HG03460 (cell line): Measurements from ENCODE around the gene ELP4.

ENCODE experiments used
- ATAC-seq: cut with Tn5 transposase; IDR thresholded peaks from one replicate; pipeline ENCODE4 v1.9.1; 2021; ENCODE audit not compliant: unreplicated experiment

ELP4 gene

DNA sequence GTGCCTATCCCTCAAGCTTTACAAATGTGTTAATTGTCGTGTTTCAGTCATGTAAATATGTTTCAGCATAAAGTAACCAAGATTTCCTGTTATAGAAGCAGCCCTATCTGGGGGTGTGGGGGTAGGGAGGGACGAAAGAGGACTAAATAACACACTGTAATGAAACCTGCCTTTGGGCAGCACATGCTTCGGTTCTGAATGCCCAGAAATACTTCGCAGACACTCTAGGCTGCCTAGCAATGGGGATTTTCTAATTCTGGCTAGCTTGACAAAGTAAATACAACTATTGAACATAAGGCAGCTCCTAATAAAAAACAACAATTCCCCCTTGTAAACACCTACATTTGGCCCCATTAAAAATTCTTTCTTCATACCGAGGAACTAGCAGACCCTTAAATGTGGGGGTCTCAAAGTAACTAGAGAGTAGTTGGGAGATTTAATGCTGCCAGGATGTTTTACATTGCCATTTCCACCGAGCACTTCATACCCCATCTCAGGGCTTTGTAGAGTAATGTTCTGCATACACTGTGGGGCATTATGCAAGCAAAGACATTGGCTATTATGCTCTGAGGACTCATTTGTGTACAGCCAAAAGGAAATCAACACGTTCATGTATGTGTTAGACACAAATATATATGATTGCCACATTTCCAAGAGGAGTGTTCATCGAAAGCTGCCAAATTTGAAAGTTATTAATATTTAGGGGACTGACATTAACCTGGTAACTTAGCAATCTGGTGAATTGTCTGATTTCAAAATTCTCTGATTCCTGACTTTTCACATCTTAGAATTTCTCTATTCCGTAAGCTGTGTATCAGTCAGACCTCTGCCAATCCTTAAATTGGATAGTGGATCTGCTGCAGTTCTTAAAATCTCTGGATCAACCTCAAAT, 259.4 kb downstream of the ELP4 start:
- no peak for ATAC-seq

DNA sequence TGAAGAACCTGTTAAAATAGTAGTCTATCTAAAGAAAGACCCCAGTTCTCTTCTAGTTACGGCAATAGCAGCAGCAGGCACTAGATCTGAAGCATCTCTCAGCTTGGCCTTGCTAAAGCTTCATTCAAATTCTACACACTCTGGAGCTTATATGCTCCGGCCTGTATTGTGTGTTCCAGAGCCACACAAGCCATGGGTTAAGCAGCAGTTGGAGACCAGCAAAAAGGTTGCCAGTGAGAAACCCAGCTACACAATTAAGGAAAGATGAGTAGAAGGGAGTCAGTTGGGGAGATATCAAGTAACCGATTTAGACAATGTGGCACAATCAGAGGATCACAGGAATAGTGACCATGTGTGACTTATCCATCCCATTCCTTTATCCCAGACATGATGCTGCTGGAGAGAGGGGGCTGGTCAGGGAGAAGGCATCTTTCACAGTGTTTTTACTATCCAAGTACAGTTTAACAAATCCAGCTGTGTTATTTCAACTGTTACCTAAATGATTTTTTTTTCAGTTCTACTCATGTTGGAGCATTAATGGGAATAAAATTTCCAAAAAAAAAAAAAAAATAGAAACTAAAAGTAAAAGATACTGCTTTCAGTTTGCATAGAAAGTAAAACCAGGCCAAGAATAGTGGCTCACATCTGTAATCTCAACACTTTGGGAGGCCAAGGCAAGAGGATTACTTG, 260.6 kb downstream of the ELP4 start:
- no peak for ATAC-seq

DNA sequence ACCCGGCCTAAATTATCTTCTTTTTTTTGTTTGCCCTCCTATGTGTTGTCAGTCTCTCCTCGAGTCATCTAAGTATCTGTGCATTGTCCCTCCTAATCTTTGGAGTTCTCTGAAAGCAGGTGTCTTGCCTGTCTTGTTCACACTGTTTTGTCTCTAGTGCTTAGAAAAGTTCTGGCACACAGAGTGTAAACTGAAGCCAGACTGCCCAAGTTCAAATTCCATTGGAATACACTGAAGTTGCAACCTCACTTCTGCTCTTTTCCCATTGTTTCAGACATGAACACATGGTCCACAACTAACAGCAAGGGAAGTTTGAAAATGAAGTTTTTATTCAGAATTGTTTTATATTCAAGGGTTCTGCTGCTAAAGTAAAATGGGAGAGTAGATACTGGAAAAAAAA, 262.8 kb downstream of the ELP4 start:
- no peak for ATAC-seq

DNA sequence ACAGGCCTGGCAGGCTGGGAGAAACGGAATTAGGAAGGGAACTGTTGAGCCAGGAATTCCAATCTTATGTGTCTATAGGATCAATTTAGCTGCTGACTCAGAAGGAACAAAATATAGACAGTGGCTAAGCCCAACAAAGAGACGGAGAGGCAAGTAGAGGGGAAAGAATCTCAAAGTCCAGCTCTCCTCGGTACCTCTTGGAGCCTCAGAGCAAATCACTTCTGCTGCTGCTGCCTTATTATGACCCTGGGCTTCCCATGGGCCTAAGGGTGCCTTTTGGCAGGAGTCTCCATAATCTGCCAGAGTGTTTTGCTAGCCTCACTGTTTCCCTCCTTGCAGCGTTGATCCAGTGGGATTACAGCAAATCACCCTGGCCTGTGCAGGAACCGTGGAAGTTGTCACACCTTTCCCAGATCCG, 269.8 kb downstream of the ELP4 start:
- ATAC-seq: no peak

DNA sequence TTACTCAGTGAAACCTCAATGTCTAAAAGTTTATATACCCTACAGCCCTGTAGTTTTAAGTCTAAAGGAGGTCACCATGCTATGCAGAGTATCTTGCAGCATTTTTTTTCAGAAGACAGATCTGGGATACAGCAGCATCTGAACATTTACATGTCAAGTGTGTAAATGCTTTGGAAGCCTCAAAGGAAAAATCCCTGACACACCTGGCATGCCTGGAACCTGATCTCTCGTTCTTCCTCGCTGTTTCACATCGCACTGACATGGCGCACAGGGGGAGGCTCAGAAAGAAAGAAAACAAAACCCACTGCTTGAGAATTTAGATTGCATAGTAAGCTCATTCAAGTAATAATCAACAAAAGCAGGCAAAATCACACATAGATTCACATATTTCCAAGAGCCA, 270.5 kb downstream of the ELP4 start:
- ATAC-seq: no peak

DNA sequence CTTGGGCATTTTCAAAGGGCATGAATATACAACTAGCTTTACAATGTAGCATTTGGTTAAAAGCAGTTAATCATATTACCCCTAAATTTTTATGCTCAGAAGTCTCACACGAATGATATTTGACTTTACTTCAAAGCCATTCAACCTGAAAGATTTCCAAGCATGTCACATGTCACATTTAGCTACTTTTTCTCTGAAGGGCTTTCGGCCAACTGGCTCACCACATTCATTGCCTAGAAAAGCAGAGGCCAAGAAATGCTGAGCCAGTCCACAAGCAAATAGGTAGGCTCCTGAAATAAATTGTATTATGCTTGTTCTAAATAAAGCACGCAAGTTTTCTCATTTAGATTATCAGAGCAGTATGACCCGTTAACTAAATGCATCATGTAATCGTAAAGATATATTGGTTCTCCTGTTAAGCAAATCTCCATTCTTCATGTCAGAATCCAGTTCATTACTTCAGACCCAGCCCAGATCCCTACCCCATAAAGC, 271.0 kb downstream of the ELP4 start:
- ATAC-seq: no peak

DNA sequence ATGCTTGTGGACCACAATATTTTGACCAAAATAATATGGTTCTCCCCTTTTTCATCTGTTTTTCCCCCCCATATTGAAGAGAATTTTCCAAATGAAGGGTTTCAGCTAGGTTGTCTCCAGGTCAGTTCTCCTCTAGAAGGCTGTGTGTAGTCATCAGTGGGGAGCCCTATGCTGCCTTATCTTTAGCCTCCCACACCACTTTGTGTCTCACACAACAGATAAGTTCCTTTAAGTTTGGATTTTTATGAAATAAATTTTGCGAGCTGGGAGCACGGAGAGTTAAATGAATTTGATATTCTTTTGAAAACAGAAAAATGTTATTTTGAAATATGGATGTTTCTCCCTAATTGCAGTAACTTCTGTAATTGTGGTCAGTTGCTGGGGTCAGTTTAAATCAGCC, 272.7 kb downstream of the ELP4 start:
- ATAC-seq: no peak

DNA sequence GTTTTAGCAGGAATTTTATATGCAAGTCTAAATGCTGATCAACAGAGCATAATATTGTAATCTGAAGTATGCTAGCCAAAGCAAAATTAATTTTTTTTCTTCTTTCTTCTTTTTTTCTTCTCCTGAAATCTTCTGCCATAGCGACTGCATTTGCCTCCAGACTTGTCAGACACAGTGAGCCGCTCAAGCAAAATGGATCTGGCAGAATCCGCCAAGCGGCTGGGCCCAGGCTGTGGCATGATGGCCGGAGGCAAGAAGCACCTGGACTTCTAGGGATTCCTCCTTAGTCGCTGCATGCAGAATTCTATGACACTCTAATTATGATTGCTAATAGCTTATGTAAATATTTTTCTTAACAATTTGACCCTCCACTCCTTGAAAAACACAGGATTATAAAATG, 273.7 kb downstream of the ELP4 start:
- ATAC-seq: no peak

DNA sequence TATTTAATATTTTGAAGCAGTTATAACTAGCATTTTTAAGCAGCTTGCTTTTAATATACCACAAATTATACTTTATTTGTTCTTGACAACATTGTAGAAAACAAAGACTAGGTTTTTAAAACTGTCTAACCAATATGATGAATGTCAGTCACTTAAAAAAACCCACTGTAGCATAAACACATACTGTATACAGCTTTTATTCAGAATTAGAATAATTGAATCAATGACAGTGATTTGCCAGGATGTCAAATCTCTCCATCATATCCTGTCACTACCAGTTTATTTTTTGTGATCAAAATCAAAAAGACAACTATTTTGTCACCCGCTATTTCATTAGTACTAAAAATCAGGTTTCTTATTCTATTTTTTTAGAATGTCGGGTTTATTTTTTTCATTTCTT, 275.0 kb downstream of the ELP4 start:
- no peak for ATAC-seq

DNA sequence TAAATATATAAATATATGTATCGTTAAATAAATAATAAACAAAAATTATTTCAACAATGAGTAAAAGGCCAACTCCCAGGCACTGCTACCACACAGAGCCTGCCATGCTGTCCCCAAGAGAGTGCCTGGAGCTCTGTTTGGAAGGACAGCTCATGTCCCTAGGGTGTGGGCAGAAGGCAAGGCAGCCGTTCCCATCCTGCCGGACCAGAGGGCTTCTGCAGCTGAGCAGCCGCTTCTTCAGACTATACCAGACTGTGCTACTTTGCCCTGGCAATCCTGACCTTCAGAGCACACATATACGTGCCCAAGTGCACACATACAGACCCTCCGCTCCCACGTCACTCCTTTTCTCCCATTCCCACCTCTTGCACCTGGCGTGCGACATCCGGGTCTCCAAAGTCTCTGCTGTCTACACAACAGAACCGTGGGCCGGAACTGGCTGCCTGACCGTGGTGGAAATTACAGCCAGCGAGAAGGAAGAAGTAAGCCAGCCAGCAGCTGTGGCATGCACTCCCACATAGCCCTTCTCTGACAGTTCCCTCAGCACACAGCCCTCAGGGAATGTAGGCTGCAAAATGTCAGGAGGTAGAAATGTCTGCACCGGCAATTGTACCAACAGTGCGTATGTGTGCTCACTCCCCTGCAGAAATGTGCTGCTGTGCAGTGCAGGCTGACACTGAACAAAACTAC, 277.6 kb downstream of the ELP4 start:
- ATAC-seq: no peak

DNA sequence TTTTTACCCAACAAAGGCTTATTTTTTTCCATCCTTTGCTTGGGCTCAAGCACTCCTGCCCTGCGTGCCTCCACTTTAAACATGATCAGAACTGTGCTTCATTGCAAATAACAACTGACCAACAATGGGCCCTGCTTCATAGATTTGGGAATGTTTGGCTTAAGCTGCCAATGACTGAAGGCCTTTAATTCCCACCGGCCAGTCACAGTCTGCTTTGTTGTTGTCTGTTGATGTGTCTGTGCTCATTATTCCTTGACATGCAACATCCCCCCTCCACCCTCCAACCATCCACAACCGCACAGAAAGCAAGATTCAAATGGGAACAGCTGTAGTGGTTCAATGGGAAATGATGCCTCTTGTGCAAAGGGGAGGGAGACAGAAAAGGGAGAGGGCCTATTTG, 278.5 kb downstream of the ELP4 start:
- ATAC-seq: no peak

DNA sequence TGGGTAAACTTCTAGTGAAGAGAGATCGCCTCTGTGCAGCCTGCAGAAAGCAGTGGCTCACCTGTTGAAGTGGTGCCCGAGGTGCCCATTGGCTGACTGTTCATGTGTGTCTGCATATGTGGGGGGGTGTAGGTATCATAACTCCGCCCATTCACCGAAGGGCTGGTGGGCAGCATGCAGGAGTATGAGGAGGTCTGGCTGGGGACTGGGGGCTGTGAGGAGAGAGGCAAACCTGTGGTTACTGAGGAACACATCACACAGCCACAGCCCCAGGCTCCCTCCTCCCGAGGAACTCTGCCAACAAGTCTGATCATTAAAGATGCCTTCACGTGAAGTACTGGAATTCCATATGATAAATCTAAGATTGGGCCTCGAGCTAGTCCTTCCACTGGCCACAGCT, 281.1 kb downstream of the ELP4 start:
- ATAC-seq: no peak

DNA sequence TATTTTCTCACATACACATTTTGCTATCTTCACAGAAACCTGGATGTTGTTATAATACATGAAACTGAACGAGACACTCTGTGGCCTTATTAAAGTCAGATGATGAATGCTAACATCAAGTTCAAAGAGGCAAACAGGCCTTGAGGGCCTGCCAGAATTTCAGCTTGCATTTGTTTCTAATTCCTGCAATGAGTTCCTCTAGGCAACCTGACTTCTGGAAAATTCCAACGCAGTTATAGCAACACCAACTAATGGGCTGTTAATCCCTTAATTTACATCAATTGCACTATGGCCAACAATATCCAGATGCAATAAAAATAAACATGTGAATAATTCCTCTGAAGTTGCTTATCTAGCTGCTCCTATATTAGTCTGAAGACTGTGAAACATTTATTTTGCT, 282.5 kb downstream of the ELP4 start:
- no peak for ATAC-seq

DNA sequence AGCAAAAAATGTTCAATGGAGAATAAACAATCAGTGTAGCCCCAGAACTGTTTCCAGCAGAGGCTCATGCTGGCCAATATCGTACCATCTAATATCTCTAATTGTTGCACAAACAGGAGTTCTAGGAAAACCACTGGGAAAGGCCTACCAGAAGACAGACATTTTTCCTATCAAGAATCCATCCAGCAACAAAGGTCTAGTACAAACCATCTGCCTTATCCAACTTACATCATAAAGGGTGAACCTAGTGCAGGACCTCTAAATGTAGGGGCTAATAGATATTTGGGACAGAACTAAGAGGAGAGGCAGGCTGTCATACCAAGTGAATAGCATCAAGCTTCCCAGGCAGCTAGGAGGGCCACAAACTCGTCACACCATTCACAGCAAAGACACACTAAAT, 282.9 kb downstream of the ELP4 start:
- ATAC-seq: no peak

DNA sequence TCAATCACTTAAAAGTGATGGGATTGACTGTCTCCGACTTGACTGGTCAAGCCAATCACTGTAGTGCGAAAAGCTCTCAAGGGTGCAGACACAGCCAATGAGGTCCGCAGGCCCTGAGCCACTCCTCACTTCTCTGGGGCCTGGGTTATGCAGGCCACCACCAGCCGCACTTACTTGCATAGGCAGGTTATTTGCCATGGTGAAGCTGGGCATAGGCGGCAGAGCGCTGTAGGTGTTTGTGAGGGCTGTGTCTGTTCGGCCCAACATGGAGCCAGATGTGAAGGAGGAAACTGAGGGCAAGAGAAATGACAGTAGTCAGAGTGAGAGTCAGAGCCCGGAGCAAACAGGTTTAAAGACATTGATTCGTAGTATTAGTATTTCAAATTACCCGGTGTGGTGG, 283.7 kb downstream of the ELP4 start:
- no peak for ATAC-seq

DNA sequence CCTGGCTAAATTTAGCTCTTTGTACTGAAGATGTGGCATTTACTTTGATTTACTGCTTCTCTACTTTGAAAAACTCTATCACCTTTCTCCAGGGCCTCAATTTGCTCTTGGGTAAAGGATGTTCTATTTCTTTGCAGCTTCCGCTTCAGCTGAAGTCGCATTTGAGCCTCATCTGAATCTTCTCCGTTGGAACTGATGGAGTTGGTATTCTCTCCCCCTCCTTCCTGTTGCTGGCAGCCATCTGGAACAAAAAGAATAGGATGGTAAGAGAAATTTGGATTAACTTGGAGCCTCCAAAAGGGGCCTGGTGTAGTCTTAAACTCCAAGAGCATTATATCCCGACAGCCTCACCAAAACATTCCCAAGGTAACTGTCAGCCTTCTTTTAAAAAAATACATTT, 285.0 kb downstream of the ELP4 start:
- no peak for ATAC-seq

DNA sequence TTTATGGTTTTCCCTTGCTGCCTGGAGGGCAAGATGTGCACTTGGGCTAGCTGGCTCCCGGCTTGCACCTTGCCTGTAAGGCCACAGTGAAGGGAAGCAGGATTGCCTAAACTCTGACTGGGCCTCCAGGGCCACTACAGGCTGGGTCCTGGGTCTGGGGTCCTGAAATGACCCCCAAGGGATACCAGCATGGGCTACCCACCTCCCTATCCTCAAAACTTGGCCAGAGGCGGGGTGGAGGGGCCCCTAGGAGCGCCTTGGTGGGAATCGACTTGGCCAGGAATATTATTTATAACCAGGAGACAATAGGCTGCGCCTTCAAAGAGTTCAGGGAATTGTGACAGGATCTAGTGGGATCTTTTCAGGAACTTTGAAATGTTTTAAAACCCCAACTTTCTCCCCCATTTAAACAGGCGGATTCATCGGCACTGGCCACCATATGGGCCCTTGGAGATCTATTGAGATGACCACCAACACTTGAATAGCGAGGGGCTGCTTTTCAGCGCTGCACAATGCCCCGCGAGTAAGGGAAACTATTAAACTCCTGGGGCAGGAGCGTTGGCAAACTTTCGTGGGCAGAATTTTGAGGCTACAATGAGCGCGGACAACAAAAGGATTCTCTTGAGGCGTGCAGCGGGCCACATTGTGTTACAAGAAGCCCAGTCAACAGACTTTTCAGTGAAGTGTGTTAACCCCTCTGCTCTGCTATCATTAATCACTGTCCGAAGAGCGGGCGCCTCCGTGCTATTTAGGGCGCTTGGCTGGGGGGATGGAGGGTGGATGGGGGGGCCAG, 286.3 kb downstream of the ELP4 start:
- no peak for ATAC-seq

DNA sequence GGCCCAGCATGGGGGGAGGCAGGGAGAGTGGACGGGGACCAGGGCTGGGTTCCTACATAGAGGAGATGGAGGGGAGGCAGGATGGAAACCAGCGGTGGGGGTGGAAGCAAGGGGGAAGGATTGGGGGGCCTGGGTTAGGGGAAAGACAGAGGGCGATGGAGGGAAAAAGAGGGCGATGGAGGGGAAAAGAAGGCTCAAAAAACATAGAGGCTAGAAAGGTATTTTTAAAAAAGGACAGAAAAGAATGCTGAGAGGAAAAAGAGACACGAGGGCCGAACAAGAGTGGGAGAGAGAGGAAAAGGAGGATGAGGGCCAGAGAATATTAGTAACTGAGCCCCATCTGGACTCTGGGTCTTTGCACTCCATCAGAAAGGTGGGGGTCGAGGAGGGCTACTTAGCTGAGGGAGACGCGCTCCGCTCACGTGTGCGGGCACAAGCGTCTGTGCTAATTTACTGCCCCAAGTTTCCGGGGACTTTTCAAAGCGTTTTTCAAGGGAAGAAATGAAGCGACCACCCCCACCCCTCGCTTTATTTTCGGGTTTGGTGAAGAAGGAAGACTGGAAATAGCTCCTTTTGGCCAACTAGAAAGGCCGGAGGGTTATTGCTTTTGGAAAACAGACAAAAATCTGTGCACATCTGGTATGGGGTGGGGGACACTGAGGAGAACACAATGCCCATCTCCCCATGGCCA, 287.1 kb downstream of the ELP4 start:
- ATAC-seq: no peak

DNA sequence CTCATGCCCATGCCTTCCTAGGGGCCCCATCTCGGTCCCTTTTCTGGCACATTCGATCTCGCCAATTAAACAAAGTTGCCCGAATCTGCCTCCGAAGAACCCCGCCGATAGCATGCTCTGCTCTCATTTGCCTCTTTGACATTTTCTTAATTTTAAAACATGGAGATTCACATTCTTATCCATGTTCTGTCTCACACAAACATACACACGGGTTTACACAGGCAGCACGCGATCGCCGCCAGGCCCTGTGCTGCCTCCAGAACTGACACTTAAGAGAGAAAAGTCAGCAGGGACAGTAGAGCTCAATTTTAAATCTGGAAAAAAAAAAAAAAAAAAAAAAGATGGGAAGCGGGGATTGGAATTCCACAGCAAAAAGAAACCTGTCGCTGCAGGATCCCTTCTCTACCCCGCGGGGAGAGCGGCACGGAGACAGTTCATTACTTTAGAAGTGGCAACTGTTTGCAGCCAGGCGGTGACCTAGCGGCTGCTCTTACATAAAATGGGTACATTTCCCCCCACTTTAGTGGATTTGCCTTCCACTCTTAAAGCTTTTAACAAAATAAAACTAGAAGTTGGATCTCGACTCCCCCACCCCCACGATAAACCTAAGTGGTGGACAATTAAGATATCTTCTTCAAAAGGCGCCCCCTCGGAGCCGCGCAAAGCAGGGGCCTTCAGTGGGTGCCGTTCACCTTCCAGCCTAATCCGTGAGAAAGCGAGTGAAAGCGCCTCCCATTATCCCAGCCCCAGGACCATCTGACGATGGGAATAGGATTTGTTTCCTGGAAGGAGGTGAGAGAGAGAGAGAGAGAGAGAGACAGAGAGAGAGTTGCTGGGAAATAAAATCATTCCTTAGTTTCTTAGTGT, 287.9 kb downstream of the ELP4 start:
- ATAC-seq: no peak
